ENCODE measurements around the gene LIX1L.
A peak's percentile ranks its signal among the peaks of the same experiment; 100 is the strongest.

LIX1L gene

GRCh38 chr1:145957443-145958319, at the start of gene LIX1L:
LIX1L (minus strand) TSS chr1:145958017; CDS start chr1:145957927, 90 bp downstream.
- H3K4me1 Mint-ChIP-seq, result peaks cover 41 to 83% of the 10 kb centered on the region in 2 donors
- H3K4me3 Mint-ChIP-seq, result peak within 1 kb of the TSS; percentile 82 to 85
- DNase-seq (peak; percentile 93), ATAC-seq (replicated peaks) (peak; percentile 92 to 93)
- no peaks in the 10 kb centered on the region for H3K27me3 Mint-ChIP-seq
- peaks cover 2 to 5% of the 10 kb centered on the region in 2 donors for H3K36me3 Mint-ChIP-seq
- H3K9me3 Mint-ChIP-seq, result no peaks in the 10 kb centered on the region
- peak within 1 kb of the TSS; percentile 94 for H3K27ac Mint-ChIP-seq

- no peaks in the 10 kb centered on the region for H3K36me3 Mint-ChIP-seq
- H3K9me3 Mint-ChIP-seq, result no peaks in the 10 kb centered on the region
- ATAC-seq (replicated peaks) (no peak), DNase-seq (no peak)
- H3K4me1 Mint-ChIP-seq, result peaks cover 44 to 61% of the 10 kb centered on the region in 2 donors
- no peak overlapping the region for H3K4me3 Mint-ChIP-seq
- H3K27ac Mint-ChIP-seq, result peak overlapping the region; percentile 80
- H3K27me3 Mint-ChIP-seq, result no peaks in the 10 kb centered on the region
These were observed 43.9 kb upstream of the LIX1L start for GRCh38 chr1:146001709-146002108.

GRCh38 chr1:145999321-146000024, 41.7 kb upstream of the LIX1L start:
- Mint-ChIP-seq H3K27ac (peak overlapping the region; percentile 90), H3K36me3 (peaks cover 14 to 21% of the 10 kb centered on the region in 2 donors), H3K9me3 (no peaks in the 10 kb centered on the region), H3K4me3 (peak overlapping the region in 1 of 2 donors; percentile 73), H3K27me3 (no peaks in the 10 kb centered on the region), H3K4me1 (peaks cover 38 to 52% of the 10 kb centered on the region in 2 donors)
- ATAC-seq (replicated peaks) (peak; percentile 8 to 17), DNase-seq (no peak)

- peaks cover 52 to 57% of the 10 kb centered on the region in 2 donors for H3K4me1 Mint-ChIP-seq
- peak overlapping the region; percentile 84 to 96 for H3K4me3 Mint-ChIP-seq
- DNase-seq (no peak), ATAC-seq (replicated peaks) (no peak)
- peaks cover 31 to 38% of the 10 kb centered on the region in 2 donors for H3K36me3 Mint-ChIP-seq
- H3K27ac Mint-ChIP-seq, result peak overlapping the region; percentile 97
- no peaks in the 10 kb centered on the region for H3K27me3 Mint-ChIP-seq
- H3K9me3 Mint-ChIP-seq, result no peaks in the 10 kb centered on the region
These were observed 39.9 kb upstream of the LIX1L start for GRCh38 chr1:145997718-145998023.

- DNase-seq (peak; percentile 60), ATAC-seq (replicated peaks) (peak; percentile 64 to 65)
- Mint-ChIP-seq H3K27ac (peak overlapping the region; percentile 97), H3K4me1 (peaks cover 55 to 62% of the 10 kb centered on the region in 2 donors), H3K27me3 (no peaks in the 10 kb centered on the region), H3K4me3 (peak overlapping the region; percentile 84 to 96), H3K9me3 (no peaks in the 10 kb centered on the region), H3K36me3 (peaks cover 35 to 42% of the 10 kb centered on the region in 2 donors)
These were observed 39.4 kb upstream of the LIX1L start for GRCh38 chr1:145997016-145997717.

GRCh38 chr1:145996433-145997015, 38.7 kb upstream of the LIX1L start, which contains the start of gene TXNIP:
TXNIP (minus strand) TSS chr1:145996579; CDS start chr1:145996266, 313 bp downstream.
- no peaks in the 10 kb centered on the region for H3K27me3 Mint-ChIP-seq
- H3K36me3 Mint-ChIP-seq, result peaks cover 37 to 49% of the 10 kb centered on the region in 2 donors
- H3K9me3 Mint-ChIP-seq, result no peaks in the 10 kb centered on the region
- ATAC-seq (replicated peaks) (peak; percentile 93 to 95), DNase-seq (peak; percentile 87)
- H3K4me3 Mint-ChIP-seq, result peak within 1 kb of the TSS; percentile 84 to 96
- H3K27ac Mint-ChIP-seq, result peak within 1 kb of the TSS; percentile 97
- peaks cover 58 to 69% of the 10 kb centered on the region in 2 donors for H3K4me1 Mint-ChIP-seq

- no peak for DNase-seq
- ATAC-seq (replicated peaks), result no peak
- Mint-ChIP-seq H3K9me3 (no peaks in the 10 kb centered on the region), H3K27ac (peak overlapping the region; percentile 97), H3K4me3 (peak overlapping the region; percentile 84 to 96), H3K27me3 (no peaks in the 10 kb centered on the region), H3K36me3 (peaks cover 37 to 49% of the 10 kb centered on the region in 2 donors), H3K4me1 (peaks cover 60 to 70% of the 10 kb centered on the region in 2 donors)
These were observed 38.2 kb upstream of the LIX1L start for GRCh38 chr1:145995964-145996432.

GRCh38 chr1:145995148-145995881, 37.5 kb upstream of the LIX1L start:
- no peaks in the 10 kb centered on the region for H3K9me3 Mint-ChIP-seq
- H3K27ac Mint-ChIP-seq, result peak overlapping the region; percentile 97
- H3K4me1 Mint-ChIP-seq, result peaks cover 62 to 75% of the 10 kb centered on the region in 2 donors
- H3K27me3 Mint-ChIP-seq, result no peaks in the 10 kb centered on the region
- DNase-seq (no peak), ATAC-seq (replicated peaks) (no peak)
- peak overlapping the region; percentile 84 to 96 for H3K4me3 Mint-ChIP-seq
- H3K36me3 Mint-ChIP-seq, result peaks cover 37 to 49% of the 10 kb centered on the region in 2 donors

GRCh38 chr1:145994391-145995120, 36.7 kb upstream of the LIX1L start:
- Mint-ChIP-seq H3K27me3 (no peaks in the 10 kb centered on the region), H3K4me1 (peaks cover 58 to 72% of the 10 kb centered on the region in 2 donors), H3K36me3 (peaks cover 37 to 49% of the 10 kb centered on the region in 2 donors), H3K27ac (peak overlapping the region; percentile 83), H3K9me3 (no peaks in the 10 kb centered on the region), H3K4me3 (peak overlapping the region; percentile 84 to 96)
- ATAC-seq (replicated peaks) (peak in 1 of 2 donors; percentile 16), DNase-seq (no peak)

- Mint-ChIP-seq H3K9me3 (no peaks in the 10 kb centered on the region), H3K4me1 (peaks cover 53 to 68% of the 10 kb centered on the region in 2 donors), H3K4me3 (peak overlapping the region; percentile 84 to 96), H3K27me3 (no peaks in the 10 kb centered on the region), H3K27ac (peak overlapping the region; percentile 75), H3K36me3 (peaks cover 37 to 49% of the 10 kb centered on the region in 2 donors)
- DNase-seq, result no peak
- no peak for ATAC-seq (replicated peaks)
These were observed 36.0 kb upstream of the LIX1L start for GRCh38 chr1:145993618-145994390.

- peak overlapping the region; percentile 84 to 96 for H3K4me3 Mint-ChIP-seq
- H3K36me3 Mint-ChIP-seq, result peaks cover 37 to 49% of the 10 kb centered on the region in 2 donors
- ATAC-seq (replicated peaks) (no peak), DNase-seq (no peak)
- no peaks in the 10 kb centered on the region for H3K9me3 Mint-ChIP-seq
- H3K4me1 Mint-ChIP-seq, result peaks cover 52 to 69% of the 10 kb centered on the region in 2 donors
- H3K27me3 Mint-ChIP-seq, result no peaks in the 10 kb centered on the region
- H3K27ac Mint-ChIP-seq, result peak overlapping the region; percentile 44
These were observed 35.3 kb upstream of the LIX1L start for GRCh38 chr1:145992958-145993617.

Measured in stimulated activated naive B cell treated with anti-CD40 and anti-IgM and Interleukin-4, amounts not matched to agents 10 μg/mL and 1 μg/mL and 100 μg/mL, for 72 hours (primary cell).